ENCODE data around the gene CFHR2.
"Not testable (repeated sequence)": the region's sequence is repeated elsewhere in the genome, so short reads cannot be mapped to it uniquely, and the experiment has no call there.

The CFHR2 gene

GRCh38 chr1:196943568-196943967 is at the start of gene CFHR2:
TSS of gene CFHR2 (plus strand) at chr1:196943738. CDS start at chr1:196943881, 143 bp downstream.
- DNase-seq; intact Hi-C loops (cut with DNase I): not testable (repeated sequence)

DNA sequence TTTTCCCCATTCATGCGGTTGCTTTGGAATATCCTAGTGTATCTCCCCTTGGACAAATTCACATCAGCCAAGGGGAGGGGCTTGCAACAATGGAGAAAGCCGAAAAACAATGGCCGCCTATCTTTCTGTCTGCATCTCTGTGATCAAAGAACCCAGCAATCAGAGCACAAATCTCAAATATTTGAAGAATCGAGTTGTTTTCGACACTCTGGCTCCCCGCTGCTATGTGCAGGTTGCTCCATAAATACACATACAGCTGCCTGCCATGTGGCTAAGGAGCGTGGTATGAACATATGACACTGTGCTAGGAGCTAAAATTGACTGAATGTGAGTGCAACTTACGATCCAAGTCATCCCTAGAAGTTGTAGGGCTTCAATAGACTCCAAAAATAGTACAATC is 47.2 kb upstream of the CFHR2 start:
- peak in 1 of 10 donors; percentile 51 for DNase-seq
- intact Hi-C loops (cut with DNase I) = no loop called here

GRCh38 chr1:196897158-196897828 is 46.2 kb upstream of the CFHR2 start:
- intact Hi-C loops (cut with DNase I) = no loop called here

DNA sequence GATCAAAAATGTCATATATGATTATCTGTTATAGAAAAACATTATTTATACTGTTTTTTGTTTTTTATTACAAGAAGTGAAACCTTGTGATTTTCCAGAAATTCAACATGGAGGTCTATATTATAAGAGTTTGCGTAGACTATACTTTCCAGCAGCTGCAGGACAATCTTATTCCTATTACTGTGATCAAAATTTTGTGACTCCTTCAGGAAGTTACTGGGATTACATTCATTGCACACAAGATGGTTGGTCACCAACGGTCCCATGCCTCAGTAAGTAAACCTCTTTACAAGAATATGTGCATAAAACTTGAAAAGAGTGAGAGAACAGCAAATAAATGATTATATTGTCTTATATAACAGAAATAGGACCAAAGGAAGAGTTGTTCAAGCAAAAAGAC is 41.2 kb upstream of the CFHR2 start:
- intact Hi-C loops (cut with DNase I) = no loop called here

More at GRCh38 chr1:196897158-196897828, 46.2 kb upstream of the CFHR2 start:
- DNase-seq = peak in 5 of 10 donors; percentile 2 to 82 (median 71)

GRCh38 chr1:196910215-196910614 is 33.3 kb upstream of the CFHR2 start:
- DNase-seq = no peak
- intact Hi-C loops (cut with DNase I) = no loop called here

More for the DNA sequence above, 41.2 kb upstream of the CFHR2 start:
- DNase-seq = no peak

GRCh38 chr1:196912283-196912682 is 31.3 kb upstream of the CFHR2 start:
- intact Hi-C loops (cut with DNase I); DNase-seq: not testable (repeated sequence)

- DNase-seq; intact Hi-C loops (cut with DNase I): not testable (repeated sequence)
Measured at GRCh38 chr1:196926839-196927238, 16.7 kb upstream of the CFHR2 start.

DNA sequence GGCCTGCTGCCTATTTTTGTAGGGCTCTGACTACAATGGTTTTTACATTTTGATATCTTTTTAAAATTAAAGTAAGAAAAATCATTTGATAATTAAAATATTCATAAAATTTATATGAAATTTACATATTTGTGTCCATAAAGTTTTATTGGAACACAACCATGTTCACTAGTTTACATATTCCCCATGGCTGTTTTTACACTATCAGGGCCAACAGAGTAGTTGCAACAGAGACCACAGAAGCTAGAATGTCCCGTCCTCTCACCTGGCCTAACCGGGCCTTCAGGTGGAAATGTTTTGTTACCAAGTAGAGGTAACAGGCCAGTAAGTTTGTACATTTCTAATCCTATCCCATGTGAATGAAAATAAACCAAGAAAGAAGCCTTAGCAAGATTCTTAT is 10.7 kb upstream of the CFHR2 start:
- intact Hi-C loops (cut with DNase I); DNase-seq: not testable (repeated sequence)

- DNase-seq = peak in 3 of 10 donors; percentile 54 to 81 (median 75)
- intact Hi-C loops (cut with DNase I) = no loop called here
Measured at GRCh38 chr1:196933531-196934189, 9.9 kb upstream of the CFHR2 start.

GRCh38 chr1:196941474-196941873 is 2.1 kb upstream of the CFHR2 start:
- DNase-seq = peak in 1 of 10 donors; percentile 54
- intact Hi-C loops (cut with DNase I) = not testable (repeated sequence)

GRCh38 chr1:196951711-196952394 is 8.3 kb downstream of the CFHR2 start:
- intact Hi-C loops (cut with DNase I) = no loop called here
- no peak for DNase-seq

DNA sequence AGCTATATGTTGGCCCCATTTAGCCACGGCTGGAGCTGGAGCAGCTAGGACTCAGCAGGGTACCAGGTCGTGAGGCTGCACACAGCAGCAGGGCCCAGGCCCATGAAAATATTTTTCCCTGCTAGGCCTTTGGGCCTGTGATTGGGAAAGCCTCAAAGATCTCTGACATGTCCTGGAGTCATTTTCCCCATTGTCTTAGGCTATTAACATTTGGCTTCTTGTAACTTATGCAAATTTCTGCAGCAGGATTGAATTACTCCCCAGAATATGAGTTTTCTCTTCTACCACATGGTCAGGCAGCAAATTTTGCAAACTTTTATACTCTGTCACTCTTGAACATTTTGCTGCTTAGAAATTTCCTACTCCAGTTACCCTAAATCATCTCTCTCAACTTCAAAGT is 11.2 kb downstream of the CFHR2 start:
- no peak for DNase-seq
- intact Hi-C loops (cut with DNase I) = no loop called here

- intact Hi-C loops (cut with DNase I) = no loop called here
- no peak for DNase-seq
Measured at GRCh38 chr1:196955926-196956325, 12.4 kb downstream of the CFHR2 start.

- intact Hi-C loops (cut with DNase I) = no loop called here
Measured at GRCh38 chr1:196960854-196961253, 17.3 kb downstream of the CFHR2 start.

DNA sequence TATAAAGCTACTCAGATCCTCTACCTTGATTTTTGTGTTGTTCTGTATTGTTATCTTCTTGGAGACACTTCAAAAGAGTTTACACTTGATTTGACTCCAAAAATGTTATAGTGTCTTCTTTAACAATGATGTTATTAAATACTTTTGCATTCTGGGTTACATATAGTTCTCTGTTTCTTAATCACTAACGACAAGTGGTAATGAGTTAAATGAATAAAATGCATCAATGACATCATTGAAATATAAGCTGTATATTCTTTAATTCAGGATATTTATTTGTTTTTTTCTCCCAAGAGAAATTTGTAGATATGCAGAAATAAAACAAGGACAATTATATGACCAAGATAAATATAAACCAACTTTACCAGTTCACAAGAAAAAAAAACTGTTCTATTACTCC is 26.6 kb downstream of the CFHR2 start:
- intact Hi-C loops (cut with DNase I) = no loop called here

More at GRCh38 chr1:196960854-196961253, 17.3 kb downstream of the CFHR2 start:
- DNase-seq = no peak

DNA sequence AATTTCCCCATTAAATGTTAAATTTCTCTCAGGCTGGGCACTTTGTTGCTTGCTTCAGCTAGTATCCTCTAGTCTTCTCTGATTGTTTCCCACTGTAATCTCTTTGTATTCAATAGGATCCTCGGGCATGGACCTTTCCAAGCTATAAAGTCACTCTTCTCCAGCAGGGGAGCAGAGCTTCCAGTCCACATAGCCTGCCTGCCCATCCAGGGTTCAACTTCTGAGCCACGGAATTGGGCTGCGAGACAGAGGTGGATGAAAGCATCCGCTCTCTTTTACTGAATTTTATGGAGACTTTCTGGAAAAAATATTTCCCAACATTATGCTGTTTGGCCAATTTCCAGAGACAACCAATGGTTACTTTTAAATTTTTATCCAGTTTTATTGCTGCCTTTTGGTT is 32.7 kb downstream of the CFHR2 start:
- intact Hi-C loops (cut with DNase I) = no loop called here
- no peak for DNase-seq

More for the DNA sequence above, 26.6 kb downstream of the CFHR2 start:
- DNase-seq = no peak

- no peak for DNase-seq
- intact Hi-C loops (cut with DNase I) = no loop called here
Measured at GRCh38 chr1:196977278-196977677, 33.7 kb downstream of the CFHR2 start, which contains the start of gene CFHR5. TSS of gene CFHR5 (plus strand) at chr1:196977556. CDS start at chr1:196977665, 109 bp downstream.

- intact Hi-C loops (cut with DNase I) = no loop called here
- DNase-seq = no peak
Measured at GRCh38 chr1:196980859-196981258, 37.3 kb downstream of the CFHR2 start.

GRCh38 chr1:196982247-196982646 is 38.7 kb downstream of the CFHR2 start:
- peak in 1 of 10 donors; percentile 52 for DNase-seq
- intact Hi-C loops (cut with DNase I) = not testable (repeated sequence)

DNA sequence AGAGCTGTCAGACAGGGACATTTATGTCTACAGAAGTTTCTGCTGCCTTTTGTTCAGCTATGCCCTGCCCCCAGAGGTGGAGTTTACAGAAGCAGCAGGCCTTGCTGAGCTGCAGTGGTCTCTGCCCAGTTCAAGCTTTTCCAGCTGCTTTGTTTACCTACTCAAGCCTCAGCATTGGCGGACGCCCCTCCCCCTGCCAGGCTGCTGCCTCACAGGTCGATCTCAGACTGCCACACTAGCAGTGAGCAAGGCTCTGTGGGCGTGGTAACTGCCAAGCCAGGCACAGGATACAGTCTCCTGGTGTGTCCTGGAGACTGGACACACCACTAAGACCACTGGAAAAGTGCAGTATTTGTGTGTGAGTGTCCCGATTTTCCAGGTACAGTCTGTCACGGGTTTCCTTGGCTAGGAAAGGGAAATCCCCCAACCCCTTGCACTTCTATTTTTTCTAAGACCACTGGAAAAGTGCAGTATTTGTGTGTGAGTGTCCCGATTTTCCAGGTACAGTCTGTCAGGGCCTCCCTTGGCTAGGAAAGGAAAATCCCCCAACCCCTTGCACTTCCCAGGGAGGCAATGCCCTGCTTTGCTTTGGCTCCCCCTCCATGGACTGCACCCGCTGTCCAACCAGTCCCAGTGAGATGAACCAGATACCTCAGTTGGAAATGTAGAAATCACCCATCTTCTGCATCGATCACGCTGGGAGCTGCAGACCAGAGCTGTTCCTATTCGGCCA is 48.5 kb downstream of the CFHR2 start:
- peak in 1 of 10 donors; percentile 27 for DNase-seq
- intact Hi-C loops (cut with DNase I) = not testable (repeated sequence)
